Measurements from ENCODE around the gene MRPL19.
A peak's percentile ranks its signal among the peaks of the same experiment; 100 is the strongest.
"Not testable (repeated sequence)": the region's sequence is repeated elsewhere in the genome, so short reads cannot be mapped to it uniquely, and the experiment has no call there.

Gene MRPL19

DNA sequence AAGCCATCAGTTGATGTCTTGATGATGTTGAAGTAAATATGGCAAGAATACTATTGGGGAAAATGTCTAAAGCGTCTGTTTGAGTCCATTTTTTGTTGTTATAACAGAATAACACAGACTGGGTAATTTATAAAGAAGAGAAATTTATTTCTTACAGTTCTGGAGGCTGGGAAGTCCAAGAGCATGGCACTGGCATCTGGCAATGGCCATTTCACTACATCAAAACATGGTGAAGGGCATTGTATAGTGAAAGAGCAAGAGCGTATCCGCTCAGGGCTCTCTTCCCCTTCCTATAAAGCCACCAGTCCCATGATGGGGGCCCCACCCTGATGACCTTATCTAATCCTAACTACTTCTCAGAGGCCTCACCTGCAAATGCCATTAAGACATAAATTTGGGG, 29.6 kb upstream of the MRPL19 start:
- no peak for DNase-seq

DNA sequence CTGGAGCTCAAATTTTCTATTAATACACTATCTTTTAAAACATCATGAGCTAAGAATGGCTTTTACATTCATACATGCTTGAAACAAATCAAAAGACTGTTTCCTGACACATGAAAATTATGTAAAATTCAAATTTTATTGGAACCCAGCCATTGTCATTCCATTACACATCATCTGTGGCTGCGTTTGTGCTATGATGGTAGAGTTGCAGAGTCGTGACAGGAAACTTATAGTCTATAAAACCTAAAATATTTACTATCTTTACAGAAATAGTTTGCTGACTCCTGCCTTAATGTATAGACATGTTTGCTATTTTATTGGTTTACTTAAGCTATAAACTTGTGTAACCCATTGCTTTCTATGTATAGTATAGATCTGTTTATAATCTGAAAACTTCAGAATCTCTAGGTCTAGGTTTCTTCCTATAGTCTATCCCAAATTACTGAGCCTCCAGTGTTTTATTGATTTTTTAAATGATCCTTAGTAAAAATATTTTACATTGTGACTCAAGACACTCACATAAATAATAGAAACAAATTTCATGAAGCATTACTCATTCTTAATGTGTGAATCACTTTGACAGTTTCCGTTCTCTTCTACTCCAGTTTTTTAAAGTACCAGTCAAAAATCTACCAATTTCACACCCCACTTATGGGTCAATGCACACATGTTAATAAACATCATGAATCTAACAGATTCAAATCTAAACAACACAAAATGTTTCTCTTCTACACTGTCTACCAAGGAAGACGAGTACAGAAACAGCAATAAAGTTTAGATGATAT, 26.4 kb upstream of the MRPL19 start:
- DNase-seq = no peak

- DNase-seq = no peak
Observed at GRCh38 chr2:75621228-75621627, 25.4 kb upstream of the MRPL19 start.

GRCh38 chr2:75622500-75622899, 24.1 kb upstream of the MRPL19 start:
- no peak for DNase-seq

DNA sequence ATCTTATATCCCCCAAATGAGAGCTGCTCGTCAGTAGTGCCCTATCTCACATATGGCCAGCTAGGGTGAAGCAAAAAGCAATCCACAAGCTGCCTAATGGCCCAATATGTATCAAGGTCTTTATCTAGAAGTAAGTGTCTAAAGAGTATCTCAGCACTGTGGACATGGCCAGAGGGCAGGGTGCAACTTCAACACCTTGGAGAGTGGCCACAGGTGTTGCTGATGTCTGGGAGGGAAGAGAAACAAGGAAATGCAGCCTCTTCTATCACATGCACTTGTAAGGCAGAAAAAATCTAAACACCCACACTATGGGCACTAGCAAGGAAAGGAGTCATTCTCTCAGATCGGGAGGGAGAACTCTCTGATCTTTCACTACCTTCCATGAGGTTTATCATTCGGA, 23.7 kb upstream of the MRPL19 start:
- no peak for DNase-seq

DNA sequence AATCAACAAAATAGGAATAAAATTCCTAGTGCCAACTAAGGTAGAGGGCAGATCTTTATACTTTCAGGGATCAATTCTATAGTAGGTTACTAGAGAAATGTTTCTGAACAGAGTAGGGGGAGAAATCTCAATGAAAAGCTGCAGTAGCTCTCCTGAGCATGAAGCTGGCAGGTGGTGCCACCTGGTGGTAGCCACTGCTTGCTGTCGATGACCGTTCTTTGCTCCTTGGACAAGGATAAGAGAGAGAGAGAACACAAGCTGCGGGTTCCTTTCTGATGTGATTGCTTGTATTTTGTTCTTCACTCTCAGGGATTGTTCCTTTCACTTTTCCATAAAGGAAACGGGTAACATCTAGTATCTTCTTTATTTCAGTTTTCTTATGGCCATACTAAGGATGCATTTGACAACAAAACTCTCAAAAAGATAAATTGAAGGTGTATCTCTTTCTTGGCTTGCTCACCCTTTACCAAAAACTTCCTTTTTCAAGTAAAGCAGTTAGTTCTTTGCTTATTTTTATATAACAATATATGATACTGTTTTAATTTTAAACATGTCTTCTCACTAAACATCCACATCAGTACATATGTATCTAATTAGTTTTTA, 18.6 kb upstream of the MRPL19 start:
- peak; percentile 9 for DNase-seq

DNA sequence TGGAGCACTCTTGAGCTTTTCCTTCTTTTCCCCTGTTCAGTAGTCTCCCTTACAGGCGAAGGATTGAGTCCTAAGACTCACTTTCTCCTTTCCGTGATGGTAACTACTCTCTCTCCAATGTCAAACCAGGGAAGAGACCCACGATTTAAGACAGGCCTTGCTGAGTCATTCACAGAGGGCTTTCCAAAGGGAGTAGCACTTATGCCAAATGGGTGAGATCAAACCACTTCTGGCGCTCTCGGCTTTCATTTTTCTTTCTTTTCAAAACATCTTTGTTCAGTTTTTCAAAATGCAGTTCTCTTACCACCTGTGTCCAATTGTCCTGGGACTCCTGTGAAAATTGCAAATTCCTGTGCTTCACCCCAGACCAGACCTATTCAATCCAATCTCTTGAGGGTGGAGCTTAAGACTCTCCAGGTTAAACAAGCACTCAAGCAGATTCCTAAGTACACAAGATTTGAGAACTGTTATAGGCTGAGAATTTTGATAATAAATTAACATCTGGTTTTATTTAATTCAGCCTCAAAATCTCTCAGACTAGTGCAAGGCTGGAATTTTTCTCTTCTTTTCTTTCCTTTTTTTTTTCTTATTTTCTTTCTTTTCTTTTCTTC, 14.4 kb upstream of the MRPL19 start:
- DNase-seq = no peak

- no peak for DNase-seq
Observed at GRCh38 chr2:75632813-75633212, 13.8 kb upstream of the MRPL19 start.

- no peak for DNase-seq
Observed at GRCh38 chr2:75633620-75634019, 13.0 kb upstream of the MRPL19 start.

- no peak for DNase-seq
Observed at GRCh38 chr2:75634945-75635344, 11.6 kb upstream of the MRPL19 start.

- no peak for DNase-seq
Observed at GRCh38 chr2:75637568-75637967, 9.0 kb upstream of the MRPL19 start.

- peak; percentile 16 for DNase-seq
Observed at GRCh38 chr2:75640621-75641121, 5.9 kb upstream of the MRPL19 start.

DNA sequence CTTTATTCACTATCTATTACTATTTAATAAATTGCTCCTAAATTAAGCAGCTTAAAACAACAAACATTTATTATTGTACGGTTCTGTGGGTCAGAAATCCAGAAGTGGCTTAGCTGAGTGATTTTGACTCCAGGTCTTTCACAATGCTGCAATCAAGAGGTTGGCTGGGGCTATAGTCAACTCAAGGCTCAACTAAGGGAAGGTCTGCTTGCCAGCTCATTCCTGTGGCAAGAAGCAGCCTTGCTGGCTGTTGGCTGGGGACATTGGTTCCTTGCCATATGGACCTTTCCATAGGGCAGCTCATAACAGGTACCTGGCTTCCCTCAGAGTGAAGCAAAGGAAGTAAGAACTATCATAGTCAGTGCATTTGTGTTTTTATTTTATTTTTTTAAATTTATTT, 5.0 kb upstream of the MRPL19 start:
- no peak for DNase-seq

DNA sequence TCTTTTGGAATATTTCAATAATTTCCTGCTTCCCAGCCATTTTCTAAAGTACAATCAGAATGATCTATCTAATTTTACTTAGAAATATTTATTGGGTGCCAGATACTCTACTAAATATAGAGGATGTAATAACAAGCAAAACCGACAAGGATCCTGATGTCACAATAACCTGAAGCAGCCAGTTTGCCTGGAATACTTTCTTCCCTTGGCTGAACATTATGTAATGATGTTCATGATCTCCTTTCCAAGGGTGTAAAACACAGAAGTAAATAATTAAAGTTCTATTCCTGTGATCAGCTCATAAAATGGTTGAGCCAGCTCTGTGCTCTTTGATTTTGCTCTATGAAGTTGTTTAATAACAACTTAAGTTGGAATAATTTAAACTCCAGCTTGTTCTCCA, 2.6 kb upstream of the MRPL19 start:
- DNase-seq = no peak

- DNase-seq = no peak
Observed at GRCh38 chr2:75645643-75646042, 940 bp upstream of the MRPL19 start.

DNA sequence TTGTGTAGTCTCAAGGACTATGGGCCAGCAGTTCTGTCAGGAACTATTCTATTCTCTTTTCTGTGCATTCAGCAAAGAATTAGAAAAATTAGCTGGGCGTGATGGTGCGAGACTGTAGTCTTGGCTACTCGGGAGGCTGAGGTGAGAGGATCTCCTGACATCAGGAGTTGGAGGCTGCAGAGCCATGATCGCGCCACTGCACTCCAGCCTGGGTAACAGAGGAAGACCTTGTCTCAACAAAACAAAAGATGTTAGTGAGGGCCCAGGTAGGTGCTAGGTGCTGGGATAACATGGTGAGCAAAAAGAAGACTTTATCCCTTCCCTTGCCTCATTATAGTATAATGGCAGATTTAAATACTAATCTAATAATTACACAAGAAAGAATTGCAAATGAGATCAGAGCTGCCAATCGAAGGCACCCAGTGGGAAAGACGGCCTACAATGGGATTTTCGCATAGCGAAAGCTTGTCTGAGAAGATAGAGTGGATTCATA, 447 bp upstream of the MRPL19 start:
- DNase-seq = no peak

- no peak for DNase-seq
Observed at GRCh38 chr2:75647771-75648170, 1.2 kb downstream of the MRPL19 start.

DNA sequence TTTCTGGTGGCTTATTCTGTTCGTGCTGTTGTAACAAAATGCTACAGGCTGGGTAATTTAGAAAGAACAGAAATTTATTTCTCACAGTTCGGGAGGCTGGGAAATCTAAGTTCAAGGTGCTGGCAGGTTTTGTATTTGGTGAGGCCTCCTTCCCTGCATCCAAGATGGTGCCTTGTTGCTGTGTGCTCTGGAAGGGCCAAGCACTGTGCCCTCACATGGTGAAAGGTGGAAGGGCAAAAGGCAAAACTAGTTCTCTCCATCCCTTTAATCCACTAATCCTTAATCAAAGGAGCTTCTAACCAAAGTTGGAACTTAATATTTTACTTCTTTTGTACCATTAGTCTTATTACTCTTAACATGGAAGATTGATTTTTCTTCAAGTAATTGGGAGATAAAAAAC, 7.4 kb downstream of the MRPL19 start:
- no peak for DNase-seq

DNA sequence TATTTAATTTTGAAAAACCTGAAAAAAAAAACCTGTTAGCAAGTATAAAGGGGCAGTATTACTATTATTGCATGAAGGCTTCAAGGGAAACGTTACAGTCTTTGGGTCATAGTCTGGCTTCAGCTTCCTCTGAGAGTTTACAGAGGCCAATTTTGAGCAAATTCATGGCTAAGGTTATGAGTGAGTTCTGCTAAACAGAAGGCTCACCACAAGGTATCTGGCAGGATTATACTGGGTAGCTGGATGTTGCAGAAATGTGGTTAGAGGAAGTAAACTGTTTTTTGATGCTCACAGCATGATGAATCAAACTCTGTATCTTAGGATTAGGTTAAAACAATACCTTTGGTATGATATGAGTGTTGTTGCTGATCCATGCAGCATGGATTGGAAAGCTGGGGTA, 9.3 kb downstream of the MRPL19 start:
- no peak for DNase-seq

- no peak for DNase-seq
Observed at GRCh38 chr2:75656563-75656962, 10.0 kb downstream of the MRPL19 start.

- DNase-seq = no peak
Observed at GRCh38 chr2:75657798-75658197, 11.2 kb downstream of the MRPL19 start.

GRCh38 chr2:75666911-75667310, 20.3 kb downstream of the MRPL19 start:
- DNase-seq = no peak

DNA sequence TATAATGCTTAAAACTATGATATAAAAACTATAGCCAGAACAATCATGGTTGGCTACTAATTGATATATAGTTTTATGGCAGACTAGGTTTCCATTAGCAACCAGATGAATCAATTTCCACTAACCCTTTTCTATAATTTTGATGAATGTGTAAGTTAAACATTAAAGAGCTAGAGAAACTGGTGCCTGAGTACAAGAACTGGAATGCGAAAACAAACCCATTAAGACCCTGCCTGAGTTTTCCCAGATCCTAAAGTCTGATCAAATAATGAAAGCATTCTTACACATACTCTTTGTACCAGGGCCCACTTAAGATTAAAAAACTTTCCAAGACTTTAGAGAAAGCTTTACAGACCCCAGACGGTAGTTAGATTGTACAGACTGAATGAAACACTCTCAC, 21.3 kb downstream of the MRPL19 start:
- no peak for DNase-seq

GRCh38 chr2:75675423-75675822, 28.8 kb downstream of the MRPL19 start:
- not testable (repeated sequence) for DNase-seq
